Keratinocyte (primary cell): ENCODE measurements around the gene HOXB13. TPM values are rescaled to one million over a fixed set of nuclear protein-coding genes. Genes with fewer than 3 reads are reported as not detected.

ENCODE experiments used
- DNase-seq: peaks from one replicate; pipeline ENCODE4 v3.0.0-alpha.2; 2011; ENCODE audit warnings: low read depth, missing footprints, low spot score
- FAIRE-seq: peaks from 2 replicates; lab custom pipeline; 2011; peaks lifted over from hg19 to GRCh38; lab: Jason Lieb, UNC
- H2AFZ ChIP-seq: 2 replicates; pipeline ENCODE4 v1.6.0; 2012; ENCODE audit warnings: low read length, control low read depth, inconsistent platforms; ENCODE audit not compliant: control insufficient read depth
- H3K27ac ChIP-seq: 2 replicates; pipeline ENCODE4 v1.5.1; 2011; ENCODE audit warnings: low read length; ENCODE audit not compliant: control insufficient read depth, insufficient read depth
- H3K27me3 ChIP-seq: 3 replicates; pipeline ENCODE4 v1.6.0; 2011; ENCODE audit warnings: low read length; ENCODE audit not compliant: control insufficient read depth, insufficient read depth; ENCODE audit errors: extremely low read depth
- H3K36me3 ChIP-seq, 2 experiments: 2 replicates in 1 of 2; 3 replicates in 1 of 2; pipeline ENCODE4 v1.5.1; 2011; ENCODE audit warnings: low read length in 2 of 2, mild to moderate bottlenecking in 1 of 2; ENCODE audit not compliant: control insufficient read depth in 2 of 2, insufficient read depth in 2 of 2; ENCODE audit errors: extremely low read depth in 1 of 2
- H3K4me1 ChIP-seq: 3 replicates; pipeline ENCODE4 v1.5.1; 2011; ENCODE audit warnings: low read length; ENCODE audit not compliant: control insufficient read depth, insufficient read depth; ENCODE audit errors: extremely low read depth
- H3K4me2 ChIP-seq: 3 replicates; pipeline ENCODE4 v1.6.0; 2011; ENCODE audit warnings: low read depth, low read length; ENCODE audit not compliant: control insufficient read depth, insufficient read depth; ENCODE audit errors: extremely low read depth
- H3K4me3 ChIP-seq, 3 experiments: fragments of 200-600 bp in 1 of 3; sonication (generic) in 1 of 3; 2 replicates in 2 of 3; 3 replicates in 1 of 3; pipeline ENCODE4 v1.5.1; 2011 to 2016; ENCODE audit warnings: low read length in 3 of 3, mild to moderate bottlenecking in 3 of 3, control low read depth in 2 of 3, inconsistent platforms in 1 of 3, low read depth in 1 of 3, mixed read lengths in 1 of 3, mixed run types in 1 of 3, moderate library complexity in 1 of 3; ENCODE audit not compliant: control insufficient read depth in 2 of 3, insufficient read depth in 2 of 3; ENCODE audit errors: extremely low read depth in 1 of 3
- H3K79me2 ChIP-seq: 2 replicates; pipeline ENCODE4 v1.6.0; 2012; ENCODE audit warnings: low read length; ENCODE audit not compliant: control insufficient read depth, insufficient read depth
- H3K9ac ChIP-seq: 3 replicates; pipeline ENCODE4 v1.6.0; 2011; ENCODE audit warnings: low read length; ENCODE audit not compliant: control insufficient read depth, insufficient read depth; ENCODE audit errors: extremely low read depth
- H3K9me1 ChIP-seq: 3 replicates; pipeline ENCODE4 v1.6.0; 2011; ENCODE audit warnings: low read length; ENCODE audit not compliant: control insufficient read depth, insufficient read depth; ENCODE audit errors: extremely low read depth
- H3K9me3 ChIP-seq: 2 replicates; pipeline ENCODE4 v1.5.1; 2012; ENCODE audit warnings: low read depth, low read length; ENCODE audit not compliant: control insufficient read depth
- H4K20me1 ChIP-seq: 3 replicates; pipeline ENCODE4 v1.6.0; 2011; ENCODE audit warnings: low read length; ENCODE audit not compliant: control insufficient read depth, insufficient read depth; ENCODE audit errors: extremely low read depth
- EZH2 ChIP-seq: IDR thresholded peaks from one replicate; pipeline ENCODE4 v1.6.1; 2012; ENCODE audit warnings: inconsistent platforms, mild to moderate bottlenecking, low read length, moderate library complexity
- dilution Hi-C: fragments of 300-500 bp; cut with MboI; formaldehyde crosslinking; loops from one replicate; pipeline ENCODE4 v1.7.0; 2020; ENCODE audit warnings: low sequenced_read_pairs; ENCODE audit not compliant: extremely low pct_ligation_motif_present
- polyA plus RNA-seq, 5 experiments: library from polyadenylated mRNA; depleted of rRNA in 3 of 5; stranded (reverse) in 3 of 5; stranded (forward) in 1 of 5; unstranded in 1 of 5; fragments of >200 nt; gene quantifications; 1 replicate in 1 of 5; 2 replicates in 3 of 5; 3 replicates in 1 of 5; pipeline versions ENCODE4 v1.2.1 to v1.2.3, GENCODE V29; 2011 to 2012; ENCODE audit warnings: missing spikeins in 2 of 5, low read depth in 1 of 5, low replicate concordance in 1 of 5
- TF ChIP-seq, protein P1 (sequence below), 3 experiments: IDR thresholded peaks in 1 of 3; conservative IDR thresholded peaks in 1 of 3; optimal IDR thresholded peaks in 1 of 3; 2 replicates in 2 of 3; 3 replicates in 1 of 3; pipeline versions ENCODE3 to v1.5.1; 2011; ENCODE audit warnings: low read length in 3 of 3, mild to moderate bottlenecking in 3 of 3, moderate library complexity in 2 of 3, control low read depth in 1 of 3, inconsistent platforms in 1 of 3; ENCODE audit not compliant: insufficient read depth in 2 of 3; ENCODE audit errors: extremely low read depth in 1 of 3

HOXB13 gene
- polyA plus RNA-seq, 1 donor (not counting 4 experiments of a cell fraction or from before 2014, with no cell fraction given) = not detected

DNA sequence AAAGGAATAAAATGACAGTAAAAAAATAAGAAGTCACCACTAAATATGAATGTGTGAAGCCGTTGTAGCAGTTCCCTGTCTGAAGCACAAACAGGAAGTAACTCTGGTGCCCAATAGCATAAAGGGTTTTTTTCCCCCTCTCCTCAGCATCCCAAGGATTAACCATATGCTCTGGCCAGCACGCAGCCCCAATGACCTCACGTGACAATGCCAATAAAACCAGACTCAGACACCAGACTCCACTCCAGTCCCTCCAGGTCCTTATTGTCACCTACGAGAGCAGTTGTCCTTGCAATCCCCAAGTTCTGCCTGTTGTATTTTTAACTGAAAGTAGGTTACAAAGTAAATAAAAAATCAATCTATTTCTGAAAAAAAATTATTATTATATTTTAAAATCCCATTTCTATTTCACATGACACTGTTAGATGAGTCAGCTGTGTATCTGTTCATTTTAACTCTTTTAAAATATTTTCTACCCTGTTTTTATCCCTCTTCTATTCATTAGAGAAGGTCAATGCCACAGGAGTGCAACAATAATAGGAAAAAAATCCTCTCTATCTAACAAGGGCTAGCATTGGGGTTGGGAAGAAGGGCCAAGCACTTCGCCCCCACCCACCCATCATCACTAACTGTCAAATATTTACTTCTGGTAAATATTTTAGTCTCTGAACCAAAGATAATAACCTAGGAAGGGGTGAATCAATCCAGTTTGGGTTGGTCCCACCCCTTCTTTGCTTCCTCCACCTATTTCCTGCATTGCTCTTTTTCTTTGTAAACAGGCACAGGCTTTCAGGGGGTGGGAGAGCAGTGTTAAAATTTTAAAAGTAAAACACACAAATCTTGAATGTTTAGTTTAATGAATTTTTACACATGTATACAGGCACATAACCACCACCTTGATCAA lies 12.8 kb downstream of the HOXB13 start:
- Histone ChIP-seq H3K4me2 (no peak overlapping the region), H3K9me1 (no peaks in the 10 kb centered on the region), H3K27ac (no peak overlapping the region), H4K20me1 (peaks cover 7% of the 10 kb centered on the region), H3K27me3 (peaks cover 70% of the 10 kb centered on the region), H3K79me2 (no peaks in the 10 kb centered on the region), H3K4me1 (no peaks in the 10 kb centered on the region), H3K9ac (no peak overlapping the region), H3K9me3 (no peaks in the 10 kb centered on the region), H3K36me3 (no peaks in the 10 kb centered on the region), H3K4me3 (no peak overlapping the region), H2AFZ (no peak overlapping the region)
- FAIRE-seq (no peak), DNase-seq (no peak)
- no peak for TF ChIP-seq EZH2
- TF ChIP-seq, protein P1, sequence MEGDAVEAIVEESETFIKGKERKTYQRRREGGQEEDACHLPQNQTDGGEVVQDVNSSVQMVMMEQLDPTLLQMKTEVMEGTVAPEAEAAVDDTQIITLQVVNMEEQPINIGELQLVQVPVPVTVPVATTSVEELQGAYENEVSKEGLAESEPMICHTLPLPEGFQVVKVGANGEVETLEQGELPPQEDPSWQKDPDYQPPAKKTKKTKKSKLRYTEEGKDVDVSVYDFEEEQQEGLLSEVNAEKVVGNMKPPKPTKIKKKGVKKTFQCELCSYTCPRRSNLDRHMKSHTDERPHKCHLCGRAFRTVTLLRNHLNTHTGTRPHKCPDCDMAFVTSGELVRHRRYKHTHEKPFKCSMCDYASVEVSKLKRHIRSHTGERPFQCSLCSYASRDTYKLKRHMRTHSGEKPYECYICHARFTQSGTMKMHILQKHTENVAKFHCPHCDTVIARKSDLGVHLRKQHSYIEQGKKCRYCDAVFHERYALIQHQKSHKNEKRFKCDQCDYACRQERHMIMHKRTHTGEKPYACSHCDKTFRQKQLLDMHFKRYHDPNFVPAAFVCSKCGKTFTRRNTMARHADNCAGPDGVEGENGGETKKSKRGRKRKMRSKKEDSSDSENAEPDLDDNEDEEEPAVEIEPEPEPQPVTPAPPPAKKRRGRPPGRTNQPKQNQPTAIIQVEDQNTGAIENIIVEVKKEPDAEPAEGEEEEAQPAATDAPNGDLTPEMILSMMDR (optimal IDR thresholded peaks at IDR 0.05 in 1 of 3, IDR thresholded peaks at IDR 0.05 in 1 of 3, conservative IDR thresholded peaks at IDR 0.05 in 1 of 3; ENCODE audit: extremely low read depth in 1 of 3, insufficient read depth in 2 of 3, low read length in 3 of 3) = no peak
- dilution Hi-C loops = no loop called here

DNA sequence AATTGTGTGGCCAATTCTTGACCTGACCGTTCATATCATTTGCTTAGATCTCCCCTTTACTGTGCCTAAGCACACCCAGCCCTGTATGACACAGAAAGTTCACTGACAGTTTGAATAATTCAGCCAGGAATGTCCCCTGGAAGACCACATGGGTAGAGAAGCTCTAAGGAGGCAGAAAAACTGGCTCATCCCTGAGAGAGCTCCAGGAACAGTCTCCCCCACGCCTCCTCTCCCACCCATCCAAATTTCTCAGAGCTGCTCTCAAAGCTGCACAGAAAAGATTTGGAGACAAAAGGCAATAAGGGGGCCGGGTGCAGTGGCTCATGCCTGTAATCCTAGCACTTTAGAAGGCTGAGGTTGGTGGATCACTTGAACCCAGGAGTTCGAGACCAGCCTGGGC lies 17.4 kb downstream of the HOXB13 start:
- Histone ChIP-seq H3K36me3 (no peaks in the 10 kb centered on the region), H2AFZ (no peak overlapping the region), H3K4me1 (no peaks in the 10 kb centered on the region), H3K4me3 (no peak overlapping the region), H3K9me1 (no peaks in the 10 kb centered on the region), H3K27me3 (peaks cover 46% of the 10 kb centered on the region), H3K4me2 (no peak overlapping the region), H3K27ac (no peak overlapping the region), H3K9me3 (no peaks in the 10 kb centered on the region), H3K9ac (no peak overlapping the region), H4K20me1 (no peaks in the 10 kb centered on the region), H3K79me2 (no peaks in the 10 kb centered on the region)
- no peak for FAIRE-seq
- dilution Hi-C loops = no loop called here
- no peak for DNase-seq
- TF ChIP-seq EZH2 = no peak
